HG03103 (cell line): Measurements from ENCODE around the gene NOSIP.

Experiments
- ATAC-seq: cut with Tn5 transposase; IDR thresholded peaks from one replicate; pipeline ENCODE4 v1.9.1; 2021; ENCODE audit warnings: low read depth; ENCODE audit not compliant: unreplicated experiment

NOSIP gene

GRCh38 chr19:49514151-49514550 is 66.2 kb downstream of the NOSIP start:
- ATAC-seq = no peak

GRCh38 chr19:49513746-49514118 is 66.6 kb downstream of the NOSIP start:
- no peak for ATAC-seq

- ATAC-seq = no peak
These were observed 67.2 kb downstream of the NOSIP start for GRCh38 chr19:49512970-49513745.

GRCh38 chr19:49507803-49508494 is 72.4 kb downstream of the NOSIP start:
- ATAC-seq = no peak

GRCh38 chr19:49506575-49507105 is 73.7 kb downstream of the NOSIP start:
- ATAC-seq = no peak
